Lower leg skin (tissue), 3 donors: ENCODE measurements around the gene SYPL1.

ENCODE experiments used
- POLR2A ChIP-seq, 2 donors: fragments of 450-650 bp; IDR thresholded peaks; one replicate each; pipeline ENCODE4 v1.6.1; 2016 to 2017; ENCODE audit warnings: antibody characterized with exemption in 2 of 2, mild to moderate bottlenecking in 1 of 2, moderate library complexity in 1 of 2
- TF ChIP-seq, protein P1 (sequence below), 3 donors: fragments of 450-650 bp; IDR thresholded peaks; one replicate each; pipeline ENCODE4 v1.5.1; 2016; ENCODE audit warnings: antibody characterized with exemption in 3 of 3, mild to moderate bottlenecking in 3 of 3, moderate library complexity in 2 of 3

DNA sequence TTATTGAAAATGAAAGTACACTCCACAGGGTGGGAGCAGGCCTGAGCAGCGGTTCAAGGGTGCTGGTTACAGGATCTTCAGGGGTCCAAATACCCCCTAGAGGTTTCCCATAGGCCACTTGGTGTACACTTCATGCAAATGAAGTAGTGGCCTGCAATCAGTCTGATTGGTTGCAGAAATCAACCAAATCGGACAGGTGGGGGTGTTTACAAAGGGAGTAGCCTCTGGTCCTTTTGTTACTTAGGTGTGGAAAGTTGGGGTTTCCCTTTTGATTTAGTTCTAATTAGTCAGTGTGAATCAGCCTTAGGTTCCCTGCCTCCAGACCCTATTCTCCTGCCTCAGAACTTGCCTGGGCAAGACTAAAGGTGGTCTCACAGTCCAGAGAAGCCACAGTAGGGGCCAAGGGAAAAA, 49.6 kb downstream of the SYPL1 start:
- TF ChIP-seq, protein P1, sequence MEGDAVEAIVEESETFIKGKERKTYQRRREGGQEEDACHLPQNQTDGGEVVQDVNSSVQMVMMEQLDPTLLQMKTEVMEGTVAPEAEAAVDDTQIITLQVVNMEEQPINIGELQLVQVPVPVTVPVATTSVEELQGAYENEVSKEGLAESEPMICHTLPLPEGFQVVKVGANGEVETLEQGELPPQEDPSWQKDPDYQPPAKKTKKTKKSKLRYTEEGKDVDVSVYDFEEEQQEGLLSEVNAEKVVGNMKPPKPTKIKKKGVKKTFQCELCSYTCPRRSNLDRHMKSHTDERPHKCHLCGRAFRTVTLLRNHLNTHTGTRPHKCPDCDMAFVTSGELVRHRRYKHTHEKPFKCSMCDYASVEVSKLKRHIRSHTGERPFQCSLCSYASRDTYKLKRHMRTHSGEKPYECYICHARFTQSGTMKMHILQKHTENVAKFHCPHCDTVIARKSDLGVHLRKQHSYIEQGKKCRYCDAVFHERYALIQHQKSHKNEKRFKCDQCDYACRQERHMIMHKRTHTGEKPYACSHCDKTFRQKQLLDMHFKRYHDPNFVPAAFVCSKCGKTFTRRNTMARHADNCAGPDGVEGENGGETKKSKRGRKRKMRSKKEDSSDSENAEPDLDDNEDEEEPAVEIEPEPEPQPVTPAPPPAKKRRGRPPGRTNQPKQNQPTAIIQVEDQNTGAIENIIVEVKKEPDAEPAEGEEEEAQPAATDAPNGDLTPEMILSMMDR (IDR thresholded peaks at IDR 0.05): no peak
- no peak for TF ChIP-seq POLR2A (IDR thresholded peaks at IDR 0.05)
